Measurements from ENCODE around the gene CREB3L2. TPM values are rescaled to one million over a fixed set of nuclear protein-coding genes. Genes with fewer than 3 reads are reported as not detected.

CREB3L2 gene
- total and polyA plus RNA-seq, 10 of the 15 experiments (the other 5 are each of a cell fraction or from before 2014, with no cell fraction given): 6.4 to 67.1 (median 26.2) TPM

- TF ChIP-seq ZBTB4 (CRISPR knock-in tag; IDR thresholded peaks at IDR 0.05) (no peak), POLR2A (IDR thresholded peaks at IDR 0.05; ENCODE audit: low read depth, low read length) (peak; percentile 53), RB1 (IDR thresholded peaks at IDR 0.05; ENCODE audit: borderline replicate concordance) (no peak), MEF2B (IDR thresholded peaks at IDR 0.05; ENCODE audit: partially characterized antibody, poor library complexity, severe bottlenecking) (peak; percentile 99), RAD21 (IDR thresholded peaks at IDR 0.05; ENCODE audit: insufficient read depth, low read depth, low read length) (peak; percentile 3; the same call in 1 of the 2 replicates), CHD1 (IDR thresholded peaks at IDR 0.05; ENCODE audit: low read depth, low read length) (no peak), BCLAF1 (IDR thresholded peaks at IDR 0.05) (no peak), POLR2AphosphoS5 (IDR thresholded peaks at IDR 0.05; ENCODE audit: low read length) (no peak; the same call in 1 of the 2 replicates), KDM1A (IDR thresholded peaks at IDR 0.05; ENCODE audit: borderline replicate concordance) (no peak), POU2F2 (IDR thresholded peaks at IDR 0.05; ENCODE audit: borderline replicate concordance, low read depth, low read length) (peak; percentile 68; the same call in 2 of the 3 replicates), HSF1 (IDR thresholded peaks at IDR 0.05; ENCODE audit: low read depth, low read length) (no peak), NBN (IDR thresholded peaks at IDR 0.05) (peak; percentile 86), NRF1 (conservative IDR thresholded peaks at IDR 0.05; ENCODE audit: low read depth, low read length) (no peak), NFYA (IDR thresholded peaks at IDR 0.05; ENCODE audit: borderline replicate concordance, low read depth, low read length) (no peak), NR2F1 (conservative IDR thresholded peaks at IDR 0.05) (peak; percentile 53), NR2C2 (IDR thresholded peaks at IDR 0.05; ENCODE audit: borderline replicate concordance, control insufficient read depth, insufficient read length, low read depth) (no peak), NFIC (IDR thresholded peaks at IDR 0.05; ENCODE audit: low read depth, low read length) (no peak), CREM (IDR thresholded peaks at IDR 0.05; ENCODE audit: low read depth) (peak; percentile 94), NKRF (conservative IDR thresholded peaks at IDR 0.05) (no peak), FOXK2 (IDR thresholded peaks at IDR 0.05) (peak; percentile 60; the same call in 1 of the 2 replicates), GABPA (IDR thresholded peaks at IDR 0.05; ENCODE audit: low read depth) (no peak)
Observed at GRCh38 chr7:137981668-137982067, 20.2 kb downstream of the CREB3L2 start (continued).

Measured in GM12878 (cell line).